Stimulated activated naive CD4-positive, alpha-beta T cell treated with Interleukin-2 at 50 U/mL for 16 hours (primary cell): Measurements from ENCODE around the gene ASTN2.

Source experiments
- DNase-seq: peaks from one replicate; lab custom pipeline; 2025; lab: John Stamatoyannopoulos, UW

ASTN2 gene

GRCh38 chr9:117170567-117170966, 244.3 kb downstream of the ASTN2 start:
- no peak for DNase-seq

GRCh38 chr9:117169089-117169621, 245.7 kb downstream of the ASTN2 start:
- no peak for DNase-seq

- no peak for DNase-seq
Measured at GRCh38 chr9:117164512-117164911, 250.3 kb downstream of the ASTN2 start.

- no peak for DNase-seq
Measured at GRCh38 chr9:117160254-117160653, 254.6 kb downstream of the ASTN2 start.

- DNase-seq: no peak
Measured at GRCh38 chr9:117156771-117157535, 257.9 kb downstream of the ASTN2 start.

- DNase-seq: no peak
Measured at GRCh38 chr9:117156144-117156688, 258.6 kb downstream of the ASTN2 start.

- no peak for DNase-seq
Measured at GRCh38 chr9:117153021-117153420, 261.8 kb downstream of the ASTN2 start.

GRCh38 chr9:117151716-117152115, 263.1 kb downstream of the ASTN2 start:
- DNase-seq: no peak

GRCh38 chr9:117149996-117150395, 264.9 kb downstream of the ASTN2 start:
- DNase-seq: no peak

- no peak for DNase-seq
Measured at GRCh38 chr9:117145811-117146490, 268.9 kb downstream of the ASTN2 start.

- no peak for DNase-seq
Measured at GRCh38 chr9:117145081-117145480, 269.8 kb downstream of the ASTN2 start.

GRCh38 chr9:117138231-117138630, 276.6 kb downstream of the ASTN2 start:
- DNase-seq: no peak

GRCh38 chr9:117136461-117136860, 278.4 kb downstream of the ASTN2 start:
- DNase-seq: no peak

GRCh38 chr9:117135501-117136098, 279.3 kb downstream of the ASTN2 start:
- DNase-seq: no peak

GRCh38 chr9:117134826-117135500, 279.9 kb downstream of the ASTN2 start:
- DNase-seq: no peak

- no peak for DNase-seq
Measured at GRCh38 chr9:117126871-117127270, 288.0 kb downstream of the ASTN2 start.

GRCh38 chr9:117125531-117125930, 289.3 kb downstream of the ASTN2 start:
- DNase-seq: no peak

GRCh38 chr9:117123729-117124128, 291.1 kb downstream of the ASTN2 start:
- DNase-seq: no peak

GRCh38 chr9:117122953-117123352, 291.9 kb downstream of the ASTN2 start:
- no peak for DNase-seq

GRCh38 chr9:117122102-117122501, 292.8 kb downstream of the ASTN2 start:
- DNase-seq: no peak

GRCh38 chr9:117121316-117121715, 293.5 kb downstream of the ASTN2 start:
- DNase-seq: no peak

GRCh38 chr9:117120061-117120460, 294.8 kb downstream of the ASTN2 start:
- no peak for DNase-seq
